ENCODE data around the gene MEF2B. TPM values are rescaled to one million over a fixed set of nuclear protein-coding genes. Genes with fewer than 3 reads are reported as not detected.
"Not testable (repeated sequence)": the region's sequence is repeated elsewhere in the genome, so short reads cannot be mapped to it uniquely, and the experiment has no call there.

Gene MEF2B
- total RNA-seq, 1 donor from 2014 or later, result 0.20 TPM

DNA sequence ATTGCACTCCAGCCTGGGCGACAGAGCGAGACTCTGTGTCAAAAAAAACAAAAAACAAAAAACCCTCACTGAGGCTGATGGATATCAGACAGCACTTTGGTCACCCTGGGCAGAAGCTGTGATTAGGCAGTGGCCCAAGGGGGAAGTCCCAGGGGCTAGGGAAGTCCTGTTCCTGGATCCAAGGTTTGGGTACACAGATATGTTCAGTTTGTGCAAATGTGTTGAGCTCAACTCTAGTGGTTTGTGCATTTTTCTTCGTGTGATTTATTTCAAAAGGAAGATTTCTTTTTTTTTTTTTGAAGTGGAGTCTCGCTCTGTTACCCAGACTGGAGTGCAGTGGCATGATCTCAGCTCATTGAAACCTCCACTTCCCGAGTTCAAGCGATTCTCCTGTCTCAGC, 12.3 kb downstream of the MEF2B start:
- DNase-seq (ENCODE audit: low read depth in 2 of 2), result no peak

DNA sequence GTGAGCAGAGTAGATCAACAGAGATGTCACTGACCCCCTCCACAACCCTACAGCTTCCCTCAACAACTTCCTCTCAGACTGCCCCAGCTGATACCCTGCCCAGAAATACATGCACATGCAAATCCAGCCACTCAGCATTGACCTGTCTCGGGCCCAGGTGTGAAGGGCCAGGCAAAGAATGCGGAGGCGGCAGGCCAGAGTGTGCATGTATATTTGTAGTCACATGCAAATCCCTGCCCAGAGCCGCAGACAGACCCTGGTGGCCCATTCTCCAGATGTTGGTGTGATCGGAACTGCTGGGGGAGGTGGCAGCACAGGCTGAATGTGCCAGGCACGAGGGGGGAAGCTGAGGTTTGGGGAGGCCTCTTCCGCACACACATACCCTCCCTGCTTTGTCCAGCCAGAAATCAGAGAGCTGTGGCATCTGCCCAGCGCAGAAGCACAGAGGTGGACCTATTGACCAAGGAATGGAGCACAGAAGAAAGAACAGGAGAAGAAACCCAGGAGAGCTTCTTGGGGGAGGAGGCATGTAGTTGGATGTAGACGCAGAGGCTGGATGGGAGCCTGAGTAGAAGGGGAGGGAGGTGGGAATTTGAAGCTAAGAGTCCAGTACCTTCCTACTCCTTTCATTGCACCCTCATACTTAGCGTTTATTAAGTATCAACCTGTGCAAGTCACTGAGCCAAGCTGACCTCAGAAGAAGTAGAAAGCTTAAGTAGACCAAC, 14.4 kb downstream of the MEF2B start:
- DNase-seq (ENCODE audit: low read depth in 2 of 2), result no peak

DNA sequence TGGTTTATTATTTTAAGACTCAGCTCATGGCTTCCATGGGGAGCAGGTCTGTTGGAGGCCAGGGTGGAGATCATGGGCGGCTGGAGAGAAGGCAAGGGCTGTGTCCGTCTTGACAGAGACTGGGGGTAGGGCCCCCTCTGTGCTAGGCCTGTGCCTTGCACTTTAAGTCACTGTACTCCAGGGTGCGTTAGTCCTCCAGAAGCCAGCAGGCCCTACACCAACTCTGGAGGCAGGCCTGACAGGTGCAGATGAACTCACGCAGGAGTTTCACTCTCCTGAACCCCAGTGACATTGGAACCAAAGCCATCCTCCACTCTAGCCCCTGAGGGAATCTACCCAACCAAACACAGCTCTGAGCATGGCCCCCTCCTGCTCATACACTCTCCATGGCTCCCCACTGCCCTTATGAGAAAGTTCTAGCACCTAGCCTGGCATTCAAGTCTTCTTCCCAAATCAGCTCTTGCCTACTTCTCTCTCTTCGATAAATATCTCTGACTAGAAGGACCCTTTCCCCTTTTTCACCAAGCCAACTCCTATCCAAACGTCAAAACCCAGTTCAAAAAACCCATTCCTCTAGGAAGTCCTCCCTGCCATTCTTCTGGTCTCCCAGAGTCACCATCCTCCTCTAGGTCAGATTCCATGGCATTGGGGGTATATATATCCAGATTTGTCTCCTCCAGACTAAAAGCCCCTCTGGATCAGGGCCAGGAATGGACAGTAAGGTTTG, 15.1 kb downstream of the MEF2B start:
- DNase-seq (ENCODE audit: low read depth in 2 of 2), result no peak

DNA sequence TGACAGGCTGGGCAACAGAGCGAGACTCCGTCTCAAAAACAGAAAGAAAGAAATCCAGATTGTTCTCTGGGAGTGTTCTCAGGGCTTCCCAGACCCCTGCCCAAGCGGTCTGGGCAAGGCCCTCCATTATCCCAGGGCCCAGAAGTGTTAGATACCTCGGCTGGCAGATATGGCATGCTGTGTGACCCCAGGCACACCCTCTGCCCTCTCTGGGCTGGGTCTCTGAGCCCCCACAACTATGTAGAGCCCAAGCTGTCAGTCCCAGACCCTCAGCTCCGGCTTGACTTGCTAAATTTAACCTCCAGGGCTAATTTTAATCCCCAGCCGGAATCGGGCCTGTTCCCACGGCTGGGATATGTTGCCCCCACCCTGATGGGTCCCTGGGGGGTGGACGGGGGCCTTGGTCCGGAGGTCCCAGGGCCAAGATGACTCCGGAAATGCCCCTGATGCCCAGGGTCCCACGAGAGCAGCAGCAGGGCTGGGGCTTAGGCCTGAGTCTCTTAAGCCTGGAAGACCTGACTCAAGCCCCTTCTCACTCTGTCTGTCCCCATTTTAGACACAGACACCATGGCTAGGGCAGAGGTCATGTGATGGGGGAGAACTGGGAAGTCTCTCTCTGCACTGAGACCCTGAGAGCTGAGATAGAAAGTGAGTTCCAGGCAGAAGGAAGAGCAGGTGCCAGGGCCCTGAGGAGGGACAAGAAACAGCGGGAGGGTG, 17.2 kb downstream of the MEF2B start:
- no peak for DNase-seq (ENCODE audit: low read depth in 2 of 2)

DNA sequence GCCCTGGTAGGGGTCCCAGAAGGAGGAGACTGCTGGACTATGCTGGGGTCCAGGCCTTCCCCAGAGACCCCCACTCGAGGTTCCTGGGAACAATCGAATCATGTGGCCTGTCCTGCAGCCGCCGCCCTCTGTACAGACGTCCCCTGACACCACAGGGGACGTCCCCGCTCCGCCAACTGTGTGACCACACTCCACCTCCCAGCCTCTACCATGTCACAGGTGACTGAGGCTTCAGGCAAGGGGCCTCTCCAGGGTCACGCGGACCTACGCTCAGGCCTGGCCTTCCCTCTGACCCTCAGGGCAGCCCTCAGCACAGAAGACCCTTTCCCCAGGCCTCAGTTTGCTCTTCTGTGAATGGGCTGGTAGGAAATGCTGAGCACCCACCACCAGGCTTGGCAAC, 18.6 kb downstream of the MEF2B start:
- no peak for DNase-seq (ENCODE audit: low read depth in 2 of 2)

DNA sequence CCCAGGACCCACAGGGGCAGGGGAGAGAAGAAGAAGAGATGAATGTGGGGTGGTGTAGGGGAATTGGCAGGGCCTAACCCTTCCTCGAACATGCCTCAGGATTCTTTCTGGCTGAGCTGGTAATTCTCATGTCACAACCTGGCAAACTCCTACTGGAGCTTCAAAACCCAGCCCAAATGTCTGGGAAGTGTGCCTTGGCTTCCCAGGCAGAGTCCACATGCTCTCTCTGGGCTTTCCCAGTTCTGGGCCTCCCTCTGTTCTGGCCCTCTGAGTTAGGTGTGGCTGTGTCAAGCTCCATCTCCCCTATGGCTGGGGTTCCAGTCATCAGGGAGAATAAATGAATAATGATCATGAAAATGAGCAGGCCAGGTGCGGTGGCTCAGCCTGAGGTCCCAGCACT, 20.6 kb downstream of the MEF2B start:
- DNase-seq (ENCODE audit: low read depth in 2 of 2), result no peak

DNA sequence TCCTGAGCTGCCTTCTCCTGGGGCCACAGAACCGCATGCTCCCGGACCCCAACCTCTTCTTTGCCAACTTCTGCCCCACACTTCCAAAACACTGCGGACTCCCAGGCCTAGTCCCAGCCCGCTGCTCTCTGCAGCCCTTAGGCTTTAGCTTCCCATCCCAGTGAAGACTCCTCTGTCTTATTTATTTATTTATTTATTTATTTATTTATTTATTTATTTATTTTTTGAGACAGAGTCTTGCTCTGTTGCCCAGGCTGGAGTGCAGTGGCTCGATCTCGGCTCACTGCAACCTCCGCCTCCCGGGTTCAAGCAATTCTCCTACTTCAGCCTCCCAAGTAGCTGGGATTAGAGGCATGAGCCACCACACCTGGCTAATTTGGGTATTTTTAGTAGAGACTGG, 21.6 kb downstream of the MEF2B start:
- not testable (repeated sequence) for DNase-seq (ENCODE audit: low read depth in 2 of 2)

DNA sequence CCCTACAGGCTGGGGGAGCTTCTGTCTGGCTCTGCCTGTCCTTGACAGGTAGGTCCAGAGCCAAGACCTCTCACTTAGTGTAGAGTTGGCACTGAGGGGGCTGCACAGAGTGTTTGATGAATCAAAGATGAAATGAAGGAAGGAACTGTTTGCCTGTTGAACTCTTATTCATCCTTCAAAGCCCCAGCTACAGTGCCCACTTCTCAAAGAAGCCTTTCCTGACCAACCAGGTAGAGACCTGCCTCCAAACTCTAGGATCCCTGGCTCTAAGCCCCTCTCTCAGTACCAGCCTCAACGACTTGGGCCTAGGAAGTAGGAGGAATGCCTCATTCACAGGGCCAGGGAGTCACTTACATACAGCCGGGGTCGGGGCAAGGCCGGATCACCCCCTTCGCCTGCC, 22.7 kb downstream of the MEF2B start:
- DNase-seq (ENCODE audit: low read depth in 2 of 2), result no peak

DNA sequence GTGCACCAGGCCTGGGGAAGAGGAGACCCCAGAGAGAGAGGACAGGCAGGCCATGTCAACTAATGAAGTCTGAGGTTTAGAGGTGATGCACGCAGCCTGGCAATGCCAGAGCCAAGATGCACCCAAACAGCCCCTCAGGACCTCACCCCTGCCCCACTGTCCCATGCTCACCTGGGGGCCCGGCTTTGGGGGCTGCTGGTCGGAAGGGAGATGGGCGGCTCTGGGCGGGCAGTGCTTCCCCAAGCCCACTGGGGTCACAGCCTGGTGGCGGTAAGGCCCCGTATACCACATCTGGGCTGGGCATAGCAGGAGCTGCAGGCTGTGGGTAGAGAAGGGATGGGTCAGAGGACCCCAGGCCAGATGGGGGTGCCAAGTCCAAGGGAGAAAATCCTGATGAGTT, 23.2 kb downstream of the MEF2B start:
- no peak for DNase-seq (ENCODE audit: low read depth in 2 of 2)

DNA sequence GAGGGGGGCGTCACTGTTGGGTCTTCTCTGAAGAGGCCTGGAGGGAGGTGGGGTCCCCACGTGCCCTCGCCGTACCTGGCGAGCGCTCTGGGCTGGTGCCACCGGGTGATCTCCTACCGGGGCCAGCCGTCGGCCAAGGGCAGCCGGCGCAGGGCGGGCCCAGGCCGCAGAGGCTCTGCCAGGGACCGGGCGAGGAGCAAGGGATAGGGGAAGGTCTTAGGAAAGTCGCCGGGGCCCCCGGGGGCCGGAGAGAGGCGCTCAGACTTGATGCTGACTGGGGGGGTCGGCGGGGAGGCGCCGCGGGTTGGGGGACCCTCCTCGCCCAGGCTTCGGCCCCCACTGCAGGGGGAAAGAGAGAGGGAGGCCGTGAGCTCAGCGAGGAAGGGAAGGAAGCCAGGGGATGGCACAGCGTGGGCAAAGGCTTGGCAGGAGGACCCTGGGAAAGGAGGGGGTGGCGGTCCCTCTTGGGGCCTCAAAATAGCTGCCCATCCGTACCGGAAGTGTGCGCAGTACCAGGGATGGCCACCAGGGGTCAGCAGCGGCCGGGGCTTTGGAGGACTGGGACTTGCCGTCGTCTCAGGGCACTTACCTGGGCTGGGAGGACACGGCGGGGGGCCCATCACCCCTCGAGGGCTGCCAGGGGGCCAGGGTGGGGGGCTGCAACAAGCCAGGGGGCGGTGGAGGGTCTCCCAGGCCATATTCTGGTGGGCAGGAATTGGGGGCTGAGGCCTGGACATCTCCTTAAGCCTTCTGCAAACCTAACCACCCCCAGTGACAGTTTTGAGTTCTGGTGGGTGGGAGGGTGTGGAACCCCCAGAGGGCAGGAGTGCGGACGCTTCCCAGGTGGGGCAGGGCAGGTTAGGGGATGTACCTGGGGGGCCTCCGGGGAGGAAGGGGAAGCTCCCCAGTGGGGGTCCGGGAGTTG, 24.1 kb downstream of the MEF2B start:
- DNase-seq (ENCODE audit: low read depth in 2 of 2), result peak; percentile 50 to 63

DNA sequence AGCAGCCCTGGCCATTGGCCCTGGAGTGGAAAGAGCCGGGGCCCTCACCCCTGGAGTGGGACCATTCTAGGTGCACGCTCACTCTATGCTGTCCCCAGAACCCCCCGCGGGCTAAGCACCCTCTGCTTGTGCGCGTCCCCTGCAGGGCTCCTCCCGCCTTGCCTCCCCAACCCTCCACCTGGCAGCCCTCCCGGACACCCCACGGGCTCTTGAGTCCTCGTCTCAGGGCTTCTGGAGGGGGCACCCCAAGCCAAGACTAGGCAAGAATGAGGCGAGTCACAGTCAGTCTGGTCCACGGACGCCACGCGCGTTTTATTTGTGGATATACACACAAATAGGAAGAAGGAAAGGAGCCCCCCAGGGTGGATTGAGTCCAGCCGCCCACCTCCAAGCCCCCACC, 24.8 kb downstream of the MEF2B start:
- DNase-seq (ENCODE audit: low read depth in 2 of 2), result no peak

DNA sequence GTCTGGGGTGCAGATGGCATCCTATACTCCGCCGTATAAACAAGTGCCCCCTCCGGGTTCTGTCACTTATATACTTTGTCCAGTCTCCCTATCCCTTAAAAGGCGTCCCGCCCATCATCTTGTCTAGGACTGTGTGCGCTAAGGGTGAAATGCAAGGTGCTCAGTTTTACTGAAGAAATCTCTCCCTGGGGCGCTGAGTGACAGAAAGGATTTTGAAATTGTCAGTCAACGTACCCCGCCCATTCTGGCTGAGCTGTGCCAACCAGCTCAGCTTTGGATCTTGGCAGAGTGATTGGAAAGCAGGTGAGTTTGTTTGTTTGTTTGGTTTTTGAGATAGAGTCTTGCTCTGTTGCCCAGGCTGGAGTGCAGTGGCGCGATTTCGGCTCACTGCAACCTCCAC, 27.7 kb downstream of the MEF2B start:
- no peak for DNase-seq (ENCODE audit: low read depth in 2 of 2)

DNA sequence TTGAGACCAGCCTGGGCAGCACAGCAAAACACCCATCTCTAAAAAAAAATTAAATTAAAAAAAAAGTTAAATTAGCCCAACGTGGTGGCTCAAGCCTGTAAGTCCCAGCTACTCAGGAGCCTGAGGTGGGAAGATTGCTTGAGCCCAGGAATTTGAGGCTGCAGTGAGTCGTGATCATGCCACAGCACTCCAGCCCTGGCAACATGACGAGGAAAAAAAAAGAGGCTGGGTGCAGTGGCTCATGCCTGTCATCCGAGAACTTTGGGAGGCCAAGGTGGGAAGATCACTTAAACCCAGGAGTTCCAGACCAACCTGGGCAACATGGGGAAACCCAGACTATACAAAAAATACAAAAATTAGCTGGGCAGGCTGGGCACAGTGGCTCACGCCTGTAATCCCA, 29.6 kb downstream of the MEF2B start:
- no peak for DNase-seq (ENCODE audit: low read depth in 2 of 2)

DNA sequence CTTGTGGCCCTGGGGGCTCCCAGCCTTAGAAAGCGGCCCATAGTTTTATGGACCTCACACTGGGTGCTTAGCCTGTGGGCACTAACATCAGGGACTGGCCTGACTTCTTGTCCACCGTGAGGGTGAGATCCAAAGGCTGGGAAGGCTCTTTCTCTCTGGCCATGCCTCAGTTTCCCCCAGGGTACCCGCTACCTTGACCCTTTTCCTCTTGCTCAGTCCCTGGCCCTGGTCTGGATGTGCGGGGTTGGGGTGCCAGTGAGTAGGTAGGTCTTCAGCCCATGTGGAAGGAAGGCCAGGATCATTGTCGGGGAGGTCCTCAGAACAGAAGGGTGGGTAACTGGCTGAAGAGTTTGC, 30.2 kb downstream of the MEF2B start:
- no peak for DNase-seq (ENCODE audit: low read depth in 2 of 2)

DNA sequence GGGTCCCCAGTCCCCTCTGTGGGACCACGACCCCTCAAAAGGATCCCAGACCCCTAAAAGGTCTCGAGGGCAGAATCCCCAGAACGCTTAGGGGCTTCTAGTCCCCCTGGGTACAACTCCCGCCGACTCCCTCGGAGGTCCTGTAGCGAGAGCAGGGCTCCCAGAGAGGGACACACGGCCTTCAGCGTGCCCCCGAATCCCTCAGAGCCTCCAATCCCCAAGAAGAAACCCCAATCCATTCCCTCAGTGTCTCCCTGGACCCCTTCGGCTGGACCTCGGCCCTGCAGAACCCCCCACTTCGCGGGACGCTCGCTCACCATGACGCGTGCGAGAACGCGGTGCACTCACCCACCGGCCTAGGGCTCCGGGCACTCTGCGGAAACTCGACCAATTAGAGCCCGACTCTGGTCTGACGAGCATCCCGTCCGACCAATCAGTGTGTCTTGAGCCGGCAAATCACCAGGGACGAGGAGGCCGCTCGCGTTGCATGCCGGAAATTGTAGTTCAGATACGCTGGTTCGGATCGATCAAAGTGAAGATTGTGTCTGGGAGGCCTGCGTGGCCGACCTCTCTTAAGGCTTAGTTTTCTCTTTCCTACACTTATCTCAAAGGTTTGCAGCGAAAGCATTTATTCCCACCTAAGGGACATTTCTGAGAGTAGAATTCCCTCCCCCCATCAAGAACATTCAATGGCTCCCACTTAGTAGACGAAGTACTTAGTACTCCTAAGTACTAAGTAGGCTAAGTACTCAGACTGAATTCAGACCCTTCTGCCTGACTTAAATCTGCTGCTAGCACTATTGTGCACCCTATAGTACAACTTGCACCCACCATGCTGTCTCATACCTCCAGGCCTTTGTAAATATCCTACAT, 31.7 kb downstream of the MEF2B start, which contains the start of gene TMEM161A:
Gene TMEM161A (minus strand): TSS at position 370 of the 873 bp plus-strand sequence. CDS start 50 bp downstream, at position 320.
- peak; percentile 99 for DNase-seq (ENCODE audit: low read depth in 2 of 2)

DNA sequence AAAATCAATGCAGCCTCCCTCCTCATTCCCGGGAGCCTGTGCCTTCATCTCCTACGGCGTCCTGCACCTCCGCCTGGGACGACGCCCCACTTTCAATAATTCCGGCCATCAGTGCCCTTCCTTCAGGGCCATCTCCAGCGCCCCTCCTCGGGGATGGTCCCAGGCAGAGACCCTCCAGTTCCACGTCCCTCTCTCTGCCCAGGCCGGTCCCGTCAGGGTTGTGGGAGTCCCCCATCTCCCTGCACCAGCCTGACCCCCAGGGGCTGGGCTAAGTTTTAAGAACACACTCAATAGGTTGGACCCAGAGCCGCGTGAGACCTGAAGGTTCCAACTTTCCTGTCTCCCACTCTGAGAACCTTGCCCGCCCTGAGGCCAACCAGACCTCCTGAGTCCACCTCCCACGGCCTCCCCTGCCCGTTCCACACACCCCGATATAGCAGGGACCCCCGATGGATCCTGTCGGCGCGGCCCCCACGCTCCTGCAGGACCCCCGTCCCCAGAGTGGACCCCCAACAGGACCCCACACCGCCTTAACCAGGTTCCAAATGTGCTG, 32.4 kb downstream of the MEF2B start:
- DNase-seq (ENCODE audit: low read depth in 2 of 2), result no peak

DNA sequence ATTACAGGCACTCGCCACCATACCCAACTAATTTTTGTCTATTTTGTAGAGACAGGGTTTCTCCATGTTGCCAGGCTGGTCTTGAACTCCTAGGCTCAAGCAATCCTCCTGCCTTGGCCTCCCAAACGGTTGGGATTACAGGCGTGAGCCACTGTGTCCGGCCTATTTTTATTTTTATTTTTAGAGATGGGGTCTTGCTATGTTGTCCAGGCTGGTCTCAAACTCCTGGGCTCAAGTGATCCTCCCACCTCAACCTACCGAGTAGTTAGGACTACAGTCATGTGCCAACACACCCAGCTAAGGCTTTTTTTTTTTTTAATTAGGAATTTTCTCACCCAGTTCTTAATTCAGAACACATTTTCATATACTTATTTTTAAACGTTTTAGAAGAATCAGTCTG, 34.4 kb downstream of the MEF2B start:
- not testable (repeated sequence) for DNase-seq (ENCODE audit: low read depth in 2 of 2)

DNA sequence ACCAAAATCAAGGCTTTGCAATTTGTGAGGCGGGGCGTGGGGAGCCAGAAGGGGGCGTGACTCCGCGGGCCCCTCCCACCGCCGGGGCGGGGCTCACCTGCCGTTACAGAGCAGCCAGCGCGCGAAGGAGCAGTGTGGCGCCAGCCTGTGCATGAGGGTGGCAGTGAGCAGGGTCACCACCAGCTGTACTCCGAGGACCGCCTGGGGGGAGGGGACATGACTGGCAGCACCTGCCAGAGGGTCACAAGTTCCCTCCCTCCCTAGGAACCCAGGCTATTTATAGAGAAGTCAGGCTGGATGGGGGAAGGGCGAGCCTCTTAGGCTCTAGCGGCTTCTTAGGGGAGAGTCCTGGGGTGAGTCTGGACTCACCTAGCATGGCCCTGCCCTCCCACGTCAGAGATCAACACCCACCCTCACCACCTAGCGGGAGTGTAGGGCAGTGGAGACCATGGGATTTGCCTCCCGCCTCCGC, 35.3 kb downstream of the MEF2B start:
- DNase-seq (ENCODE audit: low read depth in 2 of 2), result no peak

DNA sequence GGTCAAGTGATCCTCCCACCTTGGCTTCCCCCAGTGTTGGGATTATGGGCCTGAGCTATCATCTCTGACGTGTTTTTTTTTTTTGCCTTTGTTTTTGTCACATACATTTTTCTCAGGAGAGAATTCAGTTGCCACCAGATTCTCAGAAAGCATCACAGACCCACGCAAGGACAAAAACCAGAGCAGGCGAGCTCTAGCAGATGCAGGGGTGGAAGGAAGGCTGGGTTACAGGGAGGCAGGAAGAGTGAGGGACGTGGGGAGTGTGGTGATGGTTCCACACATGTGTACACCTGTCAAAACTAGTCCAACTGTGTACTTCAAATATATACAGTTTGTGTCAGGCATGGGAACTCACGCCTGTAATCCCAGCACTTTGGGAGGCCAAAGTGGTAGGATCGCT, 36.1 kb downstream of the MEF2B start:
- no peak for DNase-seq (ENCODE audit: low read depth in 2 of 2)

DNA sequence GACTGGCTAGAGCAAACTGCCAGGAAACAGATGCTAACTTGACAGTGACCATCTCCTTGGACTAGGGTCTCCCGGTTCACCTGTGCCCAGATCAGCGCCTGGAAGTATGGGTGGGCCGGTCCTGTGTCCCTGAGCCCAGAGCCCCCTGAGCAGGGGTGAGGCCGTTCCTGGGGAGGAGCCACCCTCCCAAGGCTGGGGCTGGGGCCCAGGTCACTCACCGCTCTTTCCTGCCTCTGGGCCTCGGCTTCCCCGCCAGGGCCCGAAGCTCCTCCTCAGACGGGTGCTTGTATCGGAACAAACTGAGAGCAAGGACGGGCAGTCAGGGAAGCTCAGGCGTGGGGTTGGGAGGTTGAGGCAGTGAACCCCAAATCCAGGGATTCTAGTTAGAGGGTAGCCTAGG, 37.2 kb downstream of the MEF2B start:
- DNase-seq (ENCODE audit: low read depth in 2 of 2), result no peak
